ENCODE data around the gene KRT85. TPM values are rescaled to one million over a fixed set of nuclear protein-coding genes. Genes with fewer than 3 reads are reported as not detected.

KRT85 gene
- total RNA-seq, 2 donors from 2014 or later: not detected

DNA sequence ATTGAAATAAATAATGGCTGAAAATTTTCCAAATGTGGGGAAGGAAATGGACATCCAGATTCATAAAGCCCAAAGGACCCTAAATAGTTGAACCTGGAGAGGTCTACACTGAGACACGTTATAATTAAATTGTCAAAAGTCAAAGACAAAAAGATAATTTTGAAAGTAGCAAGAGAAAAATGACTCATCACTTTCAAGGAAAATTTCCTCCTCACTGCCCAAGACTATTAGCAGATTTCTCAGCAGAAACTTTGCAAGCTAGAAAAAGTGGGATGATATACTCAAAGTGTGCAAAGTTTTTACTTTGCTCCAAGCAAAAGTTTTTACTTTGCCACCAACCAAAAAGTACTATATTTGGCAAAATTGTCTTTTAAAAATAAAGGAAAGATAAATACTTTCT is 30.2 kb downstream of the KRT85 start:
- Histone ChIP-seq H3K4me1 (ENCODE audit: control insufficient read depth in 1 of 2, low read depth in 2 of 2) (no peaks in the 10 kb centered on the region), H3K36me3 (no peaks in the 10 kb centered on the region), H3K27ac (no peak overlapping the region), H3K4me3 (no peak overlapping the region), H3K27me3 (replicated peaks; ENCODE audit: insufficient read depth) (no peaks in the 10 kb centered on the region), H3K9me3 (peaks cover 16% of the 10 kb centered on the region)
- TF ChIP-seq CTCF (IDR thresholded peaks at IDR 0.05): no peak
- DNase-seq (ENCODE audit: low spot score): no peak
- no peak for ATAC-seq (ENCODE audit: insufficient number of reproducible peaks, low FRiP score, low read depth)

DNA sequence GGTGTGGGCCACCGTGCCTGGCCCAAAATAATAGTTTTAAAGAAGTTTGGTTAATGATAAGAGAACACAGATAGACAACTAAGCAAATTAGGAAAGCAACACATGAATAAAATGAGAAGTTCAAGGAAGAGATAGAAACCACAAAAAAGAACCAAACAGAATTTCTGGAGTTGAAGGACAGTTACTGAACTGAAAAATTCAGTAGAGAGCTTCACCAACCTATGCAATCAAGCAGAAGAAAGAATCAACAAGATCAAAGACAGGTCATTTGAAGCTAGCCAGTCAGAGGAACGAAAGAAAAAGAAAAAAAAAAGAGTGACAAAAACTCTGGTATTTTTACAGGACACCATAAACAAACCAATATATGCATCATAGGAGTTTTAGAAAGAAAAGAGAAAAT is 30.6 kb downstream of the KRT85 start:
- Histone ChIP-seq H3K9me3 (peaks cover 16% of the 10 kb centered on the region), H3K36me3 (no peaks in the 10 kb centered on the region), H3K4me3 (no peak overlapping the region), H3K4me1 (ENCODE audit: control insufficient read depth in 1 of 2, low read depth in 2 of 2) (no peaks in the 10 kb centered on the region), H3K27ac (no peak overlapping the region), H3K27me3 (replicated peaks; ENCODE audit: insufficient read depth) (no peaks in the 10 kb centered on the region)
- no peak for ATAC-seq (ENCODE audit: insufficient number of reproducible peaks, low FRiP score, low read depth)
- no peak for TF ChIP-seq CTCF (IDR thresholded peaks at IDR 0.05)
- no peak for DNase-seq (ENCODE audit: low spot score)

GRCh38 chr12:52335598-52336262 is 31.6 kb downstream of the KRT85 start:
- no peak for ATAC-seq (ENCODE audit: insufficient number of reproducible peaks, low FRiP score, low read depth)
- H3K27me3 ChIP-seq (replicated peaks; ENCODE audit: insufficient read depth): no peaks in the 10 kb centered on the region
- H3K4me1 ChIP-seq (ENCODE audit: control insufficient read depth in 1 of 2, low read depth in 2 of 2): no peaks in the 10 kb centered on the region
- TF ChIP-seq CTCF (IDR thresholded peaks at IDR 0.05): no peak
- no peak overlapping the region for H3K27ac ChIP-seq
- no peaks in the 10 kb centered on the region for H3K36me3 ChIP-seq
- peaks cover 16% of the 10 kb centered on the region for H3K9me3 ChIP-seq
- H3K4me3 ChIP-seq: no peak overlapping the region
- DNase-seq (ENCODE audit: low spot score): no peak

DNA sequence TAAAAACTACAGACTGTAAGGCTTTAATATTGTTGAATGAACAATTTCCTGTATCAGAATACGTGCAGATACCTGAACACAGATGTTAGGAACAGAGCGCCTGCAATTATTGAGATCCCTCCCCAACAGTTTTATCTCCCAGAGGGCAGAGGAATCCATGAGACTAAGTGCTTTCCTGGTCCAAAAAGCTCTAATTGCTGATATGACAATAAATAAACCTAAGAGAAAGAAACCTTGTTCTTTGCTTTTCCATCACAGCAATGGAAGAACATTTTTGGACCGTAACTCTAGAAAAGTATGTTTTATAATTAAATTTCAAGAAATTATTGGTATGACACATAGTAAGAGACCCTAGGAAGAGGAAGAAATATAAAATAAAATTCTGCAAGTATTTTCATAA is 33.1 kb downstream of the KRT85 start:
- no peak for ATAC-seq (ENCODE audit: insufficient number of reproducible peaks, low FRiP score, low read depth)
- no peak for TF ChIP-seq CTCF (IDR thresholded peaks at IDR 0.05)
- no peak overlapping the region for H3K27ac ChIP-seq
- peaks cover 16% of the 10 kb centered on the region for H3K9me3 ChIP-seq
- no peaks in the 10 kb centered on the region for H3K4me1 ChIP-seq (ENCODE audit: control insufficient read depth in 1 of 2, low read depth in 2 of 2)
- H3K4me3 ChIP-seq: no peak overlapping the region
- DNase-seq (ENCODE audit: low spot score): no peak
- H3K27me3 ChIP-seq (replicated peaks; ENCODE audit: insufficient read depth): no peaks in the 10 kb centered on the region
- H3K36me3 ChIP-seq: no peaks in the 10 kb centered on the region

GRCh38 chr12:52333321-52333720 is 34.0 kb downstream of the KRT85 start:
- TF ChIP-seq CTCF (IDR thresholded peaks at IDR 0.05): no peak
- Histone ChIP-seq H3K36me3 (no peaks in the 10 kb centered on the region), H3K4me3 (no peak overlapping the region), H3K27ac (no peak overlapping the region), H3K9me3 (peaks cover 16% of the 10 kb centered on the region), H3K27me3 (replicated peaks; ENCODE audit: insufficient read depth) (no peaks in the 10 kb centered on the region), H3K4me1 (ENCODE audit: control insufficient read depth in 1 of 2, low read depth in 2 of 2) (no peaks in the 10 kb centered on the region)
- ATAC-seq (ENCODE audit: insufficient number of reproducible peaks, low FRiP score, low read depth): no peak
- DNase-seq (ENCODE audit: low spot score): no peak

Data from thoracic aorta (tissue), 2 donors.